GM18505 (cell line): ENCODE data around the gene INTS11.

Experiments used
- ATAC-seq: cut with Tn5 transposase; IDR thresholded peaks from one replicate; pipeline ENCODE4 v1.9.1; 2021; ENCODE audit not compliant: unreplicated experiment
- POLR2A ChIP-seq: IDR thresholded peaks from 4 replicates; pipeline ENCODE4 v1.6.1; 2011; ENCODE audit warnings: borderline replicate concordance; ENCODE audit not compliant: insufficient read depth, insufficient read length; ENCODE audit errors: extremely low read depth

The INTS11 gene

GRCh38 chr1:1304331-1305299 lies 19.8 kb downstream of the INTS11 start:
- ATAC-seq, result no peak
- no peak for TF ChIP-seq POLR2A

DNA sequence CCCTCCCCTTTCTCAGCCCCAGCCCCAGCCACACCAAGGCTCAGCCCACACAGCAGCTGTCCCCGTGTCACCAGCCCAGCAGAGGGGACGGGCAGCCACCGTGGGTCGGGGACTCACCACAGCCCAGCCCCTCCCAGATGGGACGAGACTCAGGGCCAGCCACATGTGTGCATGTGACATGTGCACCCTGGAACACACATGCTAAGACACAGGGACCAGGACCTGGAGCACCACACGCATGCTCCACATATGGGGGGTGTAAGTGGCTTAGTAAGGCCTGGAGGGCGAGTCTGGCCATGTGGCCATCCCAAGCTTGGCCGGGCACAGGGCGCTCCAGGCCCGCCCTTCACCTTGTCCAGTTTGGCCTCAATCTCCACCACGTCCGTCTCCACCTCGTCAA lies 20.7 kb downstream of the INTS11 start:
- TF ChIP-seq POLR2A, result no peak
- ATAC-seq, result no peak

DNA sequence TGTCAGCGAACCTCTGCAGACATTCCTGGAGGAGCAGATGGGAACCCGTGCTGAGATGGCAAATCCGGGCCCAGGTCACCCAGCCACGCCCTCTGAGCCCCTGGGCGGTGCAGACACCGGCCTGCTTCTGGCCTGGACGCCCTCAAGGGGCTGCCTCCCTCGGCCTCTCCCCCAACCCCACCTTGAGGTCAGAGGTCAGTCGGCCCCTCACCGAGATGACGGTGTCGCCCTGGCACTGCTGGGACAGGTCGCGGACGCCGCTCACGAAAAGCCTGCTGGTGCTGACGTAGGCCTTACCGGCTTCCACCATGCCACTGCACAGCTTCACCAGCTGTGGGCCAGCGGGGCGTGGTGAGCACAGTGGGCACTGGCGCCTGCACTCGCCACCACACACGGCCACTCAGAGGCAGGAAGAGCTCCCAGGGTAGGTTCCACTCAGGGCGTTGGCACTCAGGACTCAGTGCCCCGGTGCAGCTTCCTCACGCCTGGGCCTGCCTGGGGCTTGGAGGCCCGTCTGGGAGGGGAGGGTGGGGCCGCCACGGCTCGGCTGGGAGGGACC lies 21.4 kb downstream of the INTS11 start:
- no peak for TF ChIP-seq POLR2A
- no peak for ATAC-seq

- no peak for ATAC-seq
- TF ChIP-seq POLR2A, result no peak
Observed at GRCh38 chr1:1302006-1302430, 22.4 kb downstream of the INTS11 start.

- no peak for ATAC-seq
- no peak for TF ChIP-seq POLR2A
Observed at GRCh38 chr1:1300352-1300739, 24.1 kb downstream of the INTS11 start.

DNA sequence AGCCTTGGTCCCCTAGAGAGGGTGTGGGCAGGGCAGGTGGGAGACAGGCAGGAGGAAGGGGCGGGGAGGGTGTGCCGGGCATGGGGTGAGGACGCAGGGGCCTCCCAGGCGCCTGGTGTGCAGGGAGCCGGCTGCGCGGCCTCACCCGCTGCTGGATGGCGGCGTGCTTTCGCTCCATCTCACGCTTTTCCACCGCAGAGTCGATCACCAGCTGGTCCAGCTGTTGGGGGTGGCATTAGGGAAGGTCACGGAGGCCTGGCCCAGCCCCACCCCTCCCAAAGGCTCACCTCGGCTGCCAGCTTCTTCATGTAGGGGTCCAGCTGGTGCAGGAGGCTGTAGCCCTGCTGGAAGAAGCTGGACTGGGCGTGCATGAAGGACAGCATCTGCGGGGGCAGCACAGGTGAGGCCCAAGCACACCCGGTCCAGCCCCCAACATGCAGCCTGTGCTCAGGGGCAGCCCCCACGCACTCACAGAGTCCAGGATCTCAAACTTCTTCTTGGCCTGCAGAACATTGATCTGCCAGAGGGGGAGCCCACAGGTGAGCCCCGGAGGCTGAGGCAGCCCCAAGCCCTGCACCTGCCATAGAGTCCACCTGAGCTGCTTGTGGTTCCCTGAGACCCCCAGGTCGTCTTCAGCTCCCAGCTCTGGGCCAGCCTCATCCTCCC lies 24.6 kb downstream of the INTS11 start:
- TF ChIP-seq POLR2A, result no peak
- ATAC-seq, result no peak

GRCh38 chr1:1298861-1299685 lies 25.4 kb downstream of the INTS11 start:
- no peak for ATAC-seq

DNA sequence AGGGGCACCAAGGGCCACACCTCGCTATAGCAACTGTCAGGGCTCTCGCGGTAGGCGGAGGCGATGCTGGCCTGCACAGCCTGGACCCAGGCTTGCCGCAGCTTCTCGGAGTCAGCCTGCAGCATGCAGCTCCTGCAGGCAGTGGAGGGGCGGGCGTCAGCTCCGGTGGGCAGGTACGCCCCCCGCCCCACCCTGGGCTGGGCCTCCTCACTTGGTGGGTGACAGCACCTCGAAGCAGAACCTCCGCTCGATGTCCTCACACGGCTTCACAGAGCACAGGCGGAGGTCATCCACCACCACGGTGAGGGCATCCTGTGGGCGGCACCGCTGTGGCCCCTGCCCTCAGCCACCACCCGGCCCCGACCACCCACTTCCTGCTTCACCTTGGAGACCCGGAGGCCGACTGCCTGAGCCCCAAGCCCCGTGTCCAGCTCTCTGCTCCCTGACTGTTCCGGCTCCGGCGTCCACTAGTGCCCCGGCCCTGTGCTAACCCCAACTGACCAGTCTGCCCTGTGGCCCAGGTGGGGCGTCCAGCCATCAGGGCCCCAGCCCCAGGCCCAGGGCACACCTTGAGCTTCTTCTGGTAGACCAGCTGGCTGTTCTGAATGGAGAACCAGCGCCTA lies 26.5 kb downstream of the INTS11 start:
- no peak for TF ChIP-seq POLR2A
- no peak for ATAC-seq

More at GRCh38 chr1:1298861-1299685, 25.4 kb downstream of the INTS11 start:
- TF ChIP-seq POLR2A, result no peak

GRCh38 chr1:1296070-1297061 lies 28.1 kb downstream of the INTS11 start:
- ATAC-seq, result no peak
- TF ChIP-seq POLR2A, result no peak

DNA sequence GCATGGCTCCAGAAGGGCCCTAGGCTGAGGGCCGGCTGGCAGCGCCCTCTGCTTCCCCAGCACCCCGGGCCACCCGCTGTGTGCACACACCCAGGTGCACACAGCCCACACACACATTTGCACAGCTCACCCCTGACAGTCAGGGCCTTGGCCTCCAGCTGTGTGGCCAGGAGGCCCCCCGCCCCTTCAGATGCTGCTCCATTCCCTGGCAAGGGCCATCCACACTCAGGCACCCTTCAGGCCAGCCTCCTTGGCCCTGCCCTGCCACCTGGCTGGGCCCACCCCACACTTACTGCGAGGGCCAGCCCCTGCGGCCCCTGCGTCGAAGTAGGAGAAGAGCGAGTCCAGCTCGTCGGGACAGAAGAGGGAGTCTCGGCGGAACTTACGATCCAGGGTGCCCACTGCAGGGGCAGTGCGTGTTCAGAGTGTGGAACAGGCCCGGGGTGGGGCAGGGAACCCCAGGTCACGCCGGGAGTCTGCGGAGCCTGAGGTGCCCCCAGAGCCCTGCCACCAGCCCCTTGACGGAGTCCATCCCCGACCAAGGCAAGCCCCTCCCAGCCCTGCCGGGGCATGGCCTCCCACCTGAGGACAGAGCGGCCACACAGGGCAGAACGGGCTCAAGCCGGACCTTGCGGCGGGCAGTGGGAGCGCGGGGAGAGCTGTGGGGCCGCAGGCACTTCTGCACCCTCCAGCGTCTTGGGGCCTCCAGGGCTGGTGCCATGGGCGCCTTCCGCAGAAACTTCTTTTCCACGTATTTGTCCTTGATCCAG lies 29.1 kb downstream of the INTS11 start:
- TF ChIP-seq POLR2A, result no peak
- ATAC-seq, result no peak
